Measurements from ENCODE around the gene KCMF1. TPM values are rescaled to one million over a fixed set of nuclear protein-coding genes. Genes with fewer than 3 reads are reported as not detected.

KCMF1 gene
- total and polyA plus RNA-seq, 2 donors from 2014 or later: 21.0 to 64.3 TPM

- Histone ChIP-seq H3K9ac (ENCODE audit: low read length in 3 of 3) (no peak overlapping the region), H3K4me1 (ENCODE audit: control insufficient read depth in 2 of 3, insufficient read depth in 2 of 3, low read depth in 1 of 3, low read length in 3 of 3) (peaks cover 0 to 7% (median 5%) of the 10 kb centered on the region in 3 donors), H3K27me3 (ENCODE audit: control insufficient read depth, insufficient read depth, low read length) (no peaks in the 10 kb centered on the region), H3K27ac (ENCODE audit: low read depth in 2 of 2, low read length in 2 of 2) (no peak overlapping the region), H3K9me3 (ENCODE audit: control insufficient read depth in 2 of 3, insufficient read depth in 1 of 3, low read length in 3 of 3) (no peaks in the 10 kb centered on the region), H3K4me3 (ENCODE audit: low read length in 3 of 3) (no peak overlapping the region), H3K36me3 (ENCODE audit: control insufficient read depth in 2 of 3, insufficient read depth in 3 of 3, low read length in 3 of 3) (peaks cover 0 to 3% (median 0%) of the 10 kb centered on the region in 3 donors)
- TF ChIP-seq CTCF (IDR thresholded peaks at IDR 0.05; ENCODE audit: borderline replicate concordance, extremely low read depth, insufficient read depth): no peak
- DNase-seq (no peak), FAIRE-seq (no peak)
- intact Hi-C loops (cut with DNase I): no loop called here
Observed at GRCh38 chr2:84964406-84965191, 6.4 kb upstream of the KCMF1 start.

DNA sequence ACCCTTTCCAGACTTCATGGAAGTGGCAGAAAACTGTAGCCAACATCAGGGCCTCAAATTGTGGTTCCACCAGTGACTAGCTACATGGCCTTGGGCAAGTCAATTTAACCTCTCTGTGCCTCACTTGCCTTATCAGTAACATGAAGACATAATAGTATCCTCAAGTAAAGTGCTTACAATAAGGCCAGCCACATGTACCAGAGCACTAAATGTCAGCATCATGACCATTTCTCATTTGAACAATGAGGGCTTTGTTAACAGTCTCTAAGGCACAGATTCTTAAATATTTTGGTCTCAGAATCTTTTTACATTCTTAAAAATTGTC is 5.8 kb upstream of the KCMF1 start:
- DNase-seq (no peak), FAIRE-seq (no peak)
- intact Hi-C loops (cut with DNase I): no loop called here
- TF ChIP-seq CTCF (IDR thresholded peaks at IDR 0.05; ENCODE audit: borderline replicate concordance, extremely low read depth, insufficient read depth): no peak
- Histone ChIP-seq H3K4me1 (ENCODE audit: control insufficient read depth in 2 of 3, insufficient read depth in 2 of 3, low read depth in 1 of 3, low read length in 3 of 3) (peaks cover 0 to 7% (median 5%) of the 10 kb centered on the region in 3 donors), H3K4me3 (ENCODE audit: low read length in 3 of 3) (no peak overlapping the region), H3K27ac (ENCODE audit: low read depth in 2 of 2, low read length in 2 of 2) (no peak overlapping the region), H3K27me3 (ENCODE audit: control insufficient read depth, insufficient read depth, low read length) (no peaks in the 10 kb centered on the region), H3K9me3 (ENCODE audit: control insufficient read depth in 2 of 3, insufficient read depth in 1 of 3, low read length in 3 of 3) (no peaks in the 10 kb centered on the region), H3K9ac (ENCODE audit: low read length in 3 of 3) (no peak overlapping the region), H3K36me3 (ENCODE audit: control insufficient read depth in 2 of 3, insufficient read depth in 3 of 3, low read length in 3 of 3) (peaks cover 0 to 3% (median 0%) of the 10 kb centered on the region in 3 donors)

- Histone ChIP-seq H3K9me3 (ENCODE audit: control insufficient read depth in 2 of 3, insufficient read depth in 1 of 3, low read length in 3 of 3) (no peaks in the 10 kb centered on the region), H3K9ac (ENCODE audit: low read length in 3 of 3) (no peak overlapping the region), H3K27me3 (ENCODE audit: control insufficient read depth, insufficient read depth, low read length) (no peaks in the 10 kb centered on the region), H3K27ac (ENCODE audit: low read depth in 2 of 2, low read length in 2 of 2) (no peak overlapping the region), H3K4me3 (ENCODE audit: low read length in 3 of 3) (no peak overlapping the region), H3K4me1 (ENCODE audit: control insufficient read depth in 2 of 3, insufficient read depth in 2 of 3, low read depth in 1 of 3, low read length in 3 of 3) (peaks cover 0 to 7% (median 5%) of the 10 kb centered on the region in 3 donors), H3K36me3 (ENCODE audit: control insufficient read depth in 2 of 3, insufficient read depth in 3 of 3, low read length in 3 of 3) (peaks cover 0 to 3% (median 0%) of the 10 kb centered on the region in 3 donors)
- no peak for DNase-seq
- FAIRE-seq: no peak
- TF ChIP-seq CTCF (IDR thresholded peaks at IDR 0.05; ENCODE audit: borderline replicate concordance, extremely low read depth, insufficient read depth): no peak
- intact Hi-C loops (cut with DNase I): no loop called here
Observed at GRCh38 chr2:84965827-84966226, 5.1 kb upstream of the KCMF1 start.

Data from kidney (tissue), 14 donors.